GM12878 (cell line): ENCODE measurements around the gene PCDHGA1. TPM values are rescaled to one million over a fixed set of nuclear protein-coding genes. Genes with fewer than 3 reads are reported as not detected.
A peak's percentile ranks its signal among the peaks of the same experiment; 100 is the strongest.

Experiments
- CHD4 ChIP-seq: fragments of 200-600 bp; sonication (generic); IDR thresholded peaks from 2 replicates; pipeline ENCODE4 v1.6.1; 2016; ENCODE audit warnings: mild to moderate bottlenecking
- CTCF ChIP-seq, 3 experiments: IDR thresholded peaks in 2 of 3; conservative IDR thresholded peaks in 1 of 3; 2 replicates each; pipeline ENCODE4 v1.5.1; 2011; ENCODE audit warnings: low read depth in 3 of 3, low read length in 3 of 3, mild to moderate bottlenecking in 3 of 3, control low read depth in 2 of 3, moderate library complexity in 2 of 3, inconsistent platforms in 1 of 3, mixed read lengths in 1 of 3; ENCODE audit not compliant: control insufficient read depth in 2 of 3, insufficient read depth in 1 of 3; ENCODE audit errors: extremely low read depth in 1 of 3
- E2F4 ChIP-seq: IDR thresholded peaks from 2 replicates; pipeline ENCODE4 v1.6.1; 2012; ENCODE audit warnings: low read depth, low read length, improper control_type of control experiment
- EED ChIP-seq: sonication (generic); IDR thresholded peaks from 2 replicates; pipeline ENCODE4 v1.6.1; 2016; ENCODE audit warnings: antibody characterized with exemption, low read depth
- GABPA ChIP-seq: IDR thresholded peaks from 2 replicates; pipeline ENCODE4 v1.6.1; 2014; ENCODE audit warnings: antibody characterized with exemption, low read depth, mild to moderate bottlenecking, inconsistent platforms
- MYC ChIP-seq: IDR thresholded peaks from 2 replicates; pipeline ENCODE4 v1.6.1; 2011; ENCODE audit warnings: mild to moderate bottlenecking, low read length, moderate library complexity, inconsistent platforms; ENCODE audit not compliant: insufficient read depth, insufficient replicate concordance, insufficient read length, severe bottlenecking
- PBX3 ChIP-seq: IDR thresholded peaks from 2 replicates; pipeline ENCODE4 v1.6.1; 2011; ENCODE audit warnings: mild to moderate bottlenecking, low read depth, low read length, moderate library complexity; ENCODE audit not compliant: insufficient replicate concordance
- RBBP5 ChIP-seq: fragments of 200-600 bp; sonication (generic); conservative IDR thresholded peaks from 2 replicates; pipeline ENCODE4 v1.6.1; 2016
- SMC3 ChIP-seq: IDR thresholded peaks from 2 replicates; pipeline ENCODE4 v1.6.1; 2011; ENCODE audit warnings: low read length, improper control_type of control experiment, borderline replicate concordance
- TAF1 ChIP-seq: IDR thresholded peaks from 2 replicates; pipeline ENCODE4 v1.6.1; 2011; ENCODE audit warnings: mild to moderate bottlenecking, low read depth, low read length, borderline replicate concordance
- YY1 ChIP-seq: IDR thresholded peaks from 2 replicates; pipeline ENCODE4 v1.6.1; 2011; ENCODE audit warnings: low read depth, mild to moderate bottlenecking, low read length
- ZBTB4 ChIP-seq: fragments of 450-650 bp; formaldehyde crosslinking; IDR thresholded peaks from 2 replicates; pipeline ENCODE4 v1.4.0; 2022; ENCODE audit warnings: mild to moderate bottlenecking, moderate library complexity
- polyA plus RNA-seq, 11 experiments: library from polyadenylated mRNA; depleted of rRNA in 4 of 11; unstranded in 6 of 11; stranded (reverse) in 5 of 11; fragments of >200 nt; fragmentation: Nextera tagmentation in 4 of 11; fragmentation: Illumina TruSeq in 1 of 11; extraction: Ambion mirVana in 4 of 11; extraction: Trizol in 1 of 11; gene quantifications; 1 replicate in 1 of 11; 2 replicates in 10 of 11; pipeline versions ENCODE4 v1.2.1 to v1.2.3, GENCODE V29; 2011 to 2016; ENCODE audit warnings: inconsistent platforms in 2 of 11, missing spikeins in 2 of 11, low read depth in 1 of 11
- total RNA-seq, 4 experiments: library from RNA; depleted of rRNA in 3 of 4; stranded (reverse); fragments of >200 nt in 3 of 4; fragmentation: Illumina TruSeq in 1 of 4; extraction: Trizol in 1 of 4; gene quantifications; 2 replicates each; pipeline versions ENCODE4 v1.2.1 to v1.2.3, GENCODE V29; 2013 to 2021

PCDHGA1 gene
- total and polyA plus RNA-seq, 10 of the 15 experiments (the other 5 are each of a cell fraction or from before 2014, with no cell fraction given) = 0.02 to 0.51 (median 0.19) TPM; not detected in 3

GRCh38 chr5:141326088-141326854 lies 4.0 kb upstream of the PCDHGA1 start (continued):
- 0 out of 2 replicates have a peak, but pooled peaks have one; percentile 12 for TF ChIP-seq TAF1
- no peak for TF ChIP-seq GABPA
- no peak for TF ChIP-seq PBX3
- no peak for TF ChIP-seq MYC
- no peak for TF ChIP-seq E2F4
- no peak for TF ChIP-seq ZBTB4
- TF ChIP-seq CHD4 = no peak
- peak; percentile 48; the same call in 1 of the 2 replicates for TF ChIP-seq EED
- no peak for TF ChIP-seq RBBP5
- TF ChIP-seq CTCF (IDR thresholded peaks at IDR 0.05 in 2 of 3, conservative IDR thresholded peaks at IDR 0.05 in 1 of 3; ENCODE audit: control insufficient read depth in 2 of 3, extremely low read depth in 1 of 3, insufficient read depth in 1 of 3, low read depth in 3 of 3, low read length in 3 of 3) = peak; percentile 40 to 71 (median 61); a peak in 5 of 6 replicates
- TF ChIP-seq YY1 = 0 out of 2 replicates have a peak, but pooled peaks have one; percentile 17
- peak; percentile 25; the same call in 1 of the 2 replicates for TF ChIP-seq SMC3
- TF ChIP-seq, all 136 proteins: peak for 14
